Esophagus squamous epithelium (tissue), 5 donors: ENCODE results near the gene PALD1. TPM values are rescaled to one million over a fixed set of nuclear protein-coding genes. Genes with fewer than 3 reads are reported as not detected.

Source experiments
- DNase-seq: peaks from one replicate; lab custom pipeline; 2025; lab: John Stamatoyannopoulos, UW
- H3K27ac ChIP-seq, 4 donors: fragments of 200-600 bp; sonication (generic); one replicate each; pipeline ENCODE4 v1.5.1; 2016 to 2019; ENCODE audit warnings: mild to moderate bottlenecking in 1 of 4
- H3K27me3 ChIP-seq, 4 donors: fragments of 200-600 bp; sonication (generic); 1 replicate in 3 of 4; 2 replicates in 1 of 4; pipeline versions ENCODE4 v1.5.1 to v1.6.0; 2017 to 2021; ENCODE audit warnings: antibody characterized with exemption in 1 of 4
- H3K36me3 ChIP-seq, 3 donors: fragments of 200-600 bp; sonication (generic); one replicate each; pipeline ENCODE4 v1.5.1; 2016 to 2019
- H3K4me1 ChIP-seq, 3 donors: fragments of 200-600 bp; sonication (generic); one replicate each; pipeline ENCODE4 v1.5.1; 2017 to 2019
- H3K4me3 ChIP-seq, 4 donors: fragments of 200-600 bp; sonication (generic); 1 replicate in 3 of 4; 2 replicates in 1 of 4; pipeline ENCODE4 v1.5.1; 2016 to 2019; ENCODE audit warnings: mild to moderate bottlenecking in 2 of 4, moderate library complexity in 1 of 4
- H3K9me3 ChIP-seq, 3 donors: fragments of 200-600 bp; sonication (generic); one replicate each; pipeline ENCODE4 v1.5.1; 2016 to 2019
- POLR2A ChIP-seq, 4 donors: fragments of 450-650 bp; IDR thresholded peaks; one replicate each; pipeline ENCODE4 v1.6.1; 2017; ENCODE audit warnings: antibody characterized with exemption in 4 of 4, mild to moderate bottlenecking in 4 of 4, moderate library complexity in 3 of 4
- WGBS, 2 donors: methylation state at CpG; one replicate each; pipeline ENCODE4 v1.1.5; 2018; 5-methylcytosine and 5-hydroxymethylcytosine counted together
- intact Hi-C: fragments of 100-400 bp; cut with DNase I; formaldehyde crosslinking; loops from one replicate; pipeline ENCODE4 v1.15.0; 2022
- total RNA-seq, 4 donors: library from RNA; depleted of rRNA; stranded (reverse); fragments of >200 nt; gene quantifications; one replicate each; pipeline ENCODE4 v1.1.0, GENCODE V29; 2016
- TF ChIP-seq, protein P1 (sequence below), 6 experiments: fragments of 450-650 bp in 4 of 6; fragments of 200-600 bp in 2 of 6; sonication (generic) in 2 of 6; IDR thresholded peaks; one replicate each; pipeline ENCODE4 v1.5.1; 2016 to 2019; ENCODE audit warnings: antibody characterized with exemption in 6 of 6, mild to moderate bottlenecking in 4 of 6, moderate library complexity in 4 of 6
- donor health status: DM: yes; HTN: yes; CAD: no.

PALD1 gene
- total RNA-seq, 4 donors from 2014 or later: 2.6 to 11.3 (median 4.5) TPM

DNA sequence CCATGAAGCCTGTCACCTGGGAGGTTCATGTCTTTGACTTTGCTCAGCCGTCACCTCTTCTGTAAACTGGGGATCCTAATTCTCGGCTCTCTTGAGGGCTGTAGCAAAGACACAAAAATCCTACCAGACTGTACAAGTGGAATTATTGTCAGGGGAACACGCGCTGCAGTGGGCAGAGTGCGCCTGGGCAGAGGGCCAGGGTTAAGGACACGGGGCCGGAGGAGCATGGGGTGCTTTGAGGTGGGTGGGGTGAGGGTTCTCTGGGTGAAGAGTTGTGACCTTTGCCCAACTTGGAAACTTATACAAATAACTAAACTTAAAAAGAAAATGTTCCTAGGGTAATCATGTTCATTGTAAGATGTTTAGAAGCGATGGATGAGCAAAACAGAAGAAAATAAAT, 36.0 kb downstream of the PALD1 start:
- Histone ChIP-seq H3K27ac (no peak overlapping the region), H3K4me1 (peaks cover 7 to 38% (median 29%) of the 10 kb centered on the region in 3 donors), H3K36me3 (no peaks in the 10 kb centered on the region), H3K9me3 (no peaks in the 10 kb centered on the region), H3K27me3 (no peaks in the 10 kb centered on the region), H3K4me3 (no peak overlapping the region)
- TF ChIP-seq, protein P1, sequence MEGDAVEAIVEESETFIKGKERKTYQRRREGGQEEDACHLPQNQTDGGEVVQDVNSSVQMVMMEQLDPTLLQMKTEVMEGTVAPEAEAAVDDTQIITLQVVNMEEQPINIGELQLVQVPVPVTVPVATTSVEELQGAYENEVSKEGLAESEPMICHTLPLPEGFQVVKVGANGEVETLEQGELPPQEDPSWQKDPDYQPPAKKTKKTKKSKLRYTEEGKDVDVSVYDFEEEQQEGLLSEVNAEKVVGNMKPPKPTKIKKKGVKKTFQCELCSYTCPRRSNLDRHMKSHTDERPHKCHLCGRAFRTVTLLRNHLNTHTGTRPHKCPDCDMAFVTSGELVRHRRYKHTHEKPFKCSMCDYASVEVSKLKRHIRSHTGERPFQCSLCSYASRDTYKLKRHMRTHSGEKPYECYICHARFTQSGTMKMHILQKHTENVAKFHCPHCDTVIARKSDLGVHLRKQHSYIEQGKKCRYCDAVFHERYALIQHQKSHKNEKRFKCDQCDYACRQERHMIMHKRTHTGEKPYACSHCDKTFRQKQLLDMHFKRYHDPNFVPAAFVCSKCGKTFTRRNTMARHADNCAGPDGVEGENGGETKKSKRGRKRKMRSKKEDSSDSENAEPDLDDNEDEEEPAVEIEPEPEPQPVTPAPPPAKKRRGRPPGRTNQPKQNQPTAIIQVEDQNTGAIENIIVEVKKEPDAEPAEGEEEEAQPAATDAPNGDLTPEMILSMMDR (IDR thresholded peaks at IDR 0.05): no peak
- no peak for TF ChIP-seq POLR2A (IDR thresholded peaks at IDR 0.05)
- intact Hi-C loops: no loop called here
- 74 to 82% methylated on average over 6 to 7 of the region's 8 CpGs for WGBS, 2 donors
- DNase-seq: no peak

DNA sequence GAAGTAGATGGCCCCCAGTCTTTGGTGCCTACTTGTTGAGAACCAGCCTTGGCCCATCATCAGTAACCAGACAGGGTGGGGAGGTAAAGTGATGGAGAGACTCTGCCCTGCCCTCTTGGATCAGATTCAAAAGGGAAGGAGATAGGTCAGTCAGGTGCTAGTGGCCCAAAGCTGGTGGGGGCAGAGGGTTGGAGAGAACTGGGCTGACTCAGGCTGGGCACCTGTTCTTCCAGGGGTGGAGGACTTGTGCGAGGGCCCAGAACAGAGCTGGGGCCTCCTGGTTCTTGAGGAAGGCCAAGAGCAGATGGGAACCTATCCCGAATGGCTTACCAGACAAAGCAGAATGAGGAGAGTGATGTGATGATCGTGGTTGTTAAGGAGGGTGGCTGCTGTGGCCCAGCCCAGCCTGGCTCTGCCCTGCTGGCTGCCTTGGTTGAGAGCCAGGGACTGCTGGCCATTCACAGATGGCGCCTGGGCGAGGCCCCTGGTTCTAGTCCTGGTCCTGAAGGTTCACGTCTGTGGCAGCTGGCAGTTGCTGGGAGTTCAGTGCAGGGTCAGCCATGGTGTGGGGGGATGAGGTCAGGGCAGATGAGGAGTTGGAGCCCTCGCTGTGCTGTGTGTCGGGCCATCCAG, 36.6 kb downstream of the PALD1 start:
- H3K4me1 ChIP-seq: peaks cover 7 to 32% (median 23%) of the 10 kb centered on the region in 3 donors

GRCh38 chr10:70518695-70519094, 40.1 kb downstream of the PALD1 start:
- H3K36me3 ChIP-seq: no peaks in the 10 kb centered on the region
- H3K4me3 ChIP-seq: no peak overlapping the region
- peaks cover 0 to 19% (median 4%) of the 10 kb centered on the region in 3 donors for H3K4me1 ChIP-seq
- H3K27ac ChIP-seq: no peak overlapping the region
- H3K27me3 ChIP-seq: no peaks in the 10 kb centered on the region
- TF ChIP-seq, protein P1 (IDR thresholded peaks at IDR 0.05): no peak
- no peak for TF ChIP-seq POLR2A (IDR thresholded peaks at IDR 0.05)
- intact Hi-C loops: no loop called here
- H3K9me3 ChIP-seq: no peaks in the 10 kb centered on the region
- 59 to 91% methylated on average over 3 to 5 of the region's 5 CpGs for WGBS, 2 donors
- no peak for DNase-seq

More for the DNA sequence above, 36.6 kb downstream of the PALD1 start:
- 79 to 88% methylated on average over 4 to 8 of the region's 8 CpGs for WGBS, 2 donors
- H3K27ac ChIP-seq: no peak overlapping the region
- intact Hi-C loops: no loop called here
- H3K4me3 ChIP-seq: no peak overlapping the region
- no peaks in the 10 kb centered on the region for H3K9me3 ChIP-seq
- no peak for DNase-seq
- H3K36me3 ChIP-seq: no peaks in the 10 kb centered on the region
- no peaks in the 10 kb centered on the region for H3K27me3 ChIP-seq
- no peak for TF ChIP-seq POLR2A (IDR thresholded peaks at IDR 0.05)
- TF ChIP-seq, protein P1 (IDR thresholded peaks at IDR 0.05): no peak

DNA sequence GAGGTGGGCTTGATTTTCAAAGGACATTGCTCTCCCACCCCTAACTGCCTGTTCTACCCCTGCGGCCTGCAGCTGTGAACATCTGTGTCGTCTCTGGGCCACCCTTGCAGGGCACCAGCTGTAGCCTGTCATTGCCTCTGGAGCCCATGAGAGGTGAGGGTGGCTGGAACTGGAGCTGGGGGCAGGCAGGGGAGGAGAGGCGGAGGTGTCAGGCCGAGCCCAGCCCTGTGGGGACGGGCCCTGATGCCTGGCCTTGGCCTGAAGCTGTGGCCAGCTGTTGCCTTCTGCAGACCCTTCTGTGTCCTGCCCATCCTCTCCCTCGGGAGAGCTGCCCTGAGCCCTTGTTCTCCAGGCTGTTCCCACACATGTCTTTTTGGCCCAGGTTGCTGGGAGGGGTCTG, 44.5 kb downstream of the PALD1 start:
- H3K9me3 ChIP-seq: no peaks in the 10 kb centered on the region
- H3K36me3 ChIP-seq: peaks cover 0 to 6% (median 0%) of the 10 kb centered on the region in 3 donors
- TF ChIP-seq, protein P1 (IDR thresholded peaks at IDR 0.05): no peak
- no peak for TF ChIP-seq POLR2A (IDR thresholded peaks at IDR 0.05)
- H3K4me3 ChIP-seq: no peak overlapping the region
- H3K27ac ChIP-seq: no peak overlapping the region
- DNase-seq: no peak
- H3K27me3 ChIP-seq: no peaks in the 10 kb centered on the region
- peaks cover 0 to 13% (median 4%) of the 10 kb centered on the region in 3 donors for H3K4me1 ChIP-seq
- WGBS, 2 donors: 52 to 71% methylated on average over 4 of the region's 6 CpGs
- intact Hi-C loops: no loop called here

- Histone ChIP-seq H3K4me1 (peaks cover 0 to 13% (median 4%) of the 10 kb centered on the region in 3 donors), H3K27me3 (no peaks in the 10 kb centered on the region), H3K27ac (no peak overlapping the region), H3K9me3 (no peaks in the 10 kb centered on the region), H3K4me3 (no peak overlapping the region), H3K36me3 (peaks cover 0 to 6% (median 0%) of the 10 kb centered on the region in 3 donors)
- TF ChIP-seq, protein P1 (IDR thresholded peaks at IDR 0.05): no peak
- TF ChIP-seq POLR2A (IDR thresholded peaks at IDR 0.05): no peak
- 50 to 75% methylated on average over 1 to 4 of the region's 4 CpGs for WGBS, 2 donors
- no peak for DNase-seq
- intact Hi-C loops: no loop called here
Measured at GRCh38 chr10:70523549-70523948, 45.0 kb downstream of the PALD1 start.
